K562 (cell line): ENCODE measurements around the gene TF. TPM values are rescaled to one million over a fixed set of nuclear protein-coding genes. Genes with fewer than 3 reads are reported as not detected.

ENCODE experiments used
- AFF4 ChIP-seq: sonication (generic); formaldehyde crosslinking; IDR thresholded peaks from 2 replicates; pipeline ENCODE4 v1.8.0; 2023; ENCODE audit warnings: mild to moderate bottlenecking, missing genetic modification reagents
- CHCHD3 ChIP-seq: fragments of 250-450 bp; sonication (Bioruptor Pico); IDR thresholded peaks from 2 replicates; pipeline ENCODE4 v2.1.2; 2022; ENCODE audit warnings: mild to moderate bottlenecking
- E2F6 ChIP-seq, 2 experiments: IDR thresholded peaks; 2 replicates each; pipeline ENCODE4 v1.6.1; 2011; ENCODE audit warnings: borderline replicate concordance in 1 of 2, control low read depth in 1 of 2, low read depth in 1 of 2, low read length in 1 of 2, mild to moderate bottlenecking in 1 of 2, mixed read lengths in 1 of 2, moderate library complexity in 1 of 2; ENCODE audit not compliant: insufficient read depth in 1 of 2, insufficient read length in 1 of 2, poor library complexity in 1 of 2, severe bottlenecking in 1 of 2; ENCODE audit errors: extremely low read depth in 1 of 2
- TOE1 ChIP-seq, 2 experiments: fragments of 450-650 bp in 1 of 2; sonication (generic) in 1 of 2; formaldehyde crosslinking in 1 of 2; IDR thresholded peaks; 2 replicates each; pipeline versions ENCODE4 v1.7.1 to v1.8.0; 2016 to 2022; ENCODE audit warnings: borderline replicate concordance in 2 of 2, mild to moderate bottlenecking in 2 of 2, antibody characterized with exemption in 1 of 2, inconsistent platforms in 1 of 2, low read depth in 1 of 2, missing genetic modification reagents in 1 of 2, moderate library complexity in 1 of 2
- polyA plus RNA-seq, 8 experiments: library from polyadenylated mRNA; depleted of rRNA in 4 of 8; stranded (reverse) in 5 of 8; unstranded in 3 of 8; fragments of >200 nt; fragmentation: Nextera tagmentation in 2 of 8; fragmentation: Illumina TruSeq in 1 of 8; extraction: Ambion mirVana in 2 of 8; extraction: Trizol in 1 of 8; gene quantifications; 2 replicates each; pipeline versions ENCODE4 v1.2.1 to v1.2.3, GENCODE V29; 2011 to 2014; ENCODE audit warnings: inconsistent platforms in 1 of 8, missing spikeins in 1 of 8
- total RNA-seq, 7 experiments: library from RNA; depleted of rRNA in 6 of 7; stranded (reverse); fragments of >200 nt in 6 of 7; fragmentation: Illumina TruSeq in 2 of 7; extraction: Trizol in 2 of 7; gene quantifications; 2 replicates each; pipeline versions ENCODE4 v1.2.1 to v1.2.3, GENCODE V29; 2011 to 2021; ENCODE audit warnings: low replicate concordance in 1 of 7
- TF ChIP-seq, protein P1 (sequence below): fragments of 250-450 bp; sonication (Bioruptor Pico); IDR thresholded peaks from 2 replicates; pipeline ENCODE4 v1.5.0; 2021; ENCODE audit warnings: mild to moderate bottlenecking, borderline replicate concordance

The TF gene
- total and polyA plus RNA-seq, 9 of the 15 experiments (the other 6 are each of a cell fraction or from before 2014, with no cell fraction given), result 0.09 to 9.2 (median 3.1) TPM

DNA sequence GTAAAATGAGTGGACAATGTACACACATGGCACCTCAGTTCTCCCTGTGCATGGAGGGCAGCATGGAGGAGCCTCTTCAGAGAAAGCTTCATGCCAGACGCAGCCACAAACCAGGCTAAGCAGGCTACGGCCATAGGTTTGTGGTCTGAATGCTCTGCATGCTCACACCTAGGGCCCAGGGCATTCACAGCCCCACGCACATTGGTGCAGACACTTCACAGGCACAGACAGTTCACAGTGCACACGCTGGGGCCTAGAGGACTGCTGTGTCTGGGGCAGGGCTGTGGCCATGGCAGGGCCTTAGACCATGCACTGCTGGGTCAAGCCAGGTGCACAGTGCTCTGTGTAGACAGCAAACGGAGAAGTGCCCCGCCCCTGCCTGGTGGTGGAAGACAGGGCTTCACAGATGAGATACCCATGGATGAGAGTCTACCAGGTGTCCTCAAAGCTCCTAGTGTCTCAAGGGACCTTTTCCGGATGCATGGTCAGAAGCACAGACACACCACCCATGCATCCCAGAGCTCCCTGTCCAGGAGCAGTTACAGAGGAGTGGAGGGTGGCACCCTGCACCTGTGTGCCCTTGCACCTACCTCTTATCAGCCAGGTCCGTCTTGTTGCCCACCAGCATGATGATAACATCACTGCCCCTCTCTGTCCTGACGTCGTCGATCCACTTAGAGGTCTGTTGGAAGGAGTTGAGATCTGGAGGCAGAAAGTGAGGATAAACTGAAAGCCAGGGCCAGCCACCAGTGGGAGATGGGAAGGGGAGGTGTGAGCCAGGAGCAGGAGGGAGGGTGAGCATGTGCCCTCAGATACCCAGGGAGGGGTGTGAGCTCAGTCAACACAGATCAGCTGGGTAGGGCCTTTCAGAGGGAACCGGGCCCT lies 93.0 kb downstream of the TF start (continued):
- TF ChIP-seq, protein P1, sequence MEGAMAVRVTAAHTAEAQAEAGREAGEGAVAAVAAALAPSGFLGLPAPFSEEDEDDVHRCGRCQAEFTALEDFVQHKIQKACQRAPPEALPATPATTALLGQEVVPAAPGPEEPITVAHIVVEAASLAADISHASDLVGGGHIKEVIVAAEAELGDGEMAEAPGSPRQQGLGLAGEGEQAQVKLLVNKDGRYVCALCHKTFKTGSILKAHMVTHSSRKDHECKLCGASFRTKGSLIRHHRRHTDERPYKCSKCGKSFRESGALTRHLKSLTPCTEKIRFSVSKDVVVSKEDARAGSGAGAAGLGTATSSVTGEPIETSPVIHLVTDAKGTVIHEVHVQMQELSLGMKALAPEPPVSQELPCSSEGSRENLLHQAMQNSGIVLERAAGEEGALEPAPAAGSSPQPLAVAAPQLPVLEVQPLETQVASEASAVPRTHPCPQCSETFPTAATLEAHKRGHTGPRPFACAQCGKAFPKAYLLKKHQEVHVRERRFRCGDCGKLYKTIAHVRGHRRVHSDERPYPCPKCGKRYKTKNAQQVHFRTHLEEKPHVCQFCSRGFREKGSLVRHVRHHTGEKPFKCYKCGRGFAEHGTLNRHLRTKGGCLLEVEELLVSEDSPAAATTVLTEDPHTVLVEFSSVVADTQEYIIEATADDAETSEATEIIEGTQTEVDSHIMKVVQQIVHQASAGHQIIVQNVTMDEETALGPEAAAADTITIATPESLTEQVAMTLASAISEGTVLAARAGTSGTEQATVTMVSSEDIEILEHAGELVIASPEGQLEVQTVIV (CRISPR knock-in tag), result no peak
- no peak for TF ChIP-seq AFF4 (CRISPR knock-in tag)
- TF ChIP-seq CHCHD3 (CRISPR knock-in tag), result no peak
- no peak for TF ChIP-seq TOE1 (IDR thresholded peaks at IDR 0.05; ENCODE audit: borderline replicate concordance)
- no peak for TF ChIP-seq TOE1 (CRISPR knock-in tag; IDR thresholded peaks at IDR 0.05; ENCODE audit: borderline replicate concordance, low read depth)
- no peak for TF ChIP-seq E2F6 (IDR thresholded peaks at IDR 0.05; ENCODE audit: borderline replicate concordance in 1 of 2, extremely low read depth in 1 of 2, insufficient read depth in 1 of 2, insufficient read length in 1 of 2, low read depth in 1 of 2, low read length in 1 of 2, poor library complexity in 1 of 2, severe bottlenecking in 1 of 2)
